Measurements from ENCODE around the gene ATG5. TPM values are rescaled to one million over a fixed set of nuclear protein-coding genes. Genes with fewer than 3 reads are reported as not detected.

The ATG5 gene
- total RNA-seq, 1 experiment from 2014 or later: 63.3 TPM

DNA sequence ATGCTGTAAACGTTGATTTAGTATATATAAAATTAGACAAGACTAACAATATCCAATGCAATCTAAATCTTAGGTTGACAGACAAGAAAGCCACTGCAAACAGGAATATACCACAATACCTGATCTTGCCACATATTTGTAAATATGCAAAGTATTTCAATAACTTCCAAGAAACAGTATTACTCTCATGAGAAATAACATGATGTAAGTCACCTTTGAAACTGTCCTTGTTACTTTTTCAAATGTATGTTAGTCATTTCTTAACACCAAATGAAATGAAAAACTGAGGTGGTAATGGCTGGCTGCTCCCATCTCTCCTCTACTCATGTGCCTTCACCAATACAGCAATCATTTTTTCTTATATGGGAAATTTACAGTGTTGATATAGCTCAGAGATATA lies 118.7 kb downstream of the ATG5 start:
- no peak for DNase-seq
- Histone ChIP-seq H3K79me2 (ENCODE audit: low read length) (peaks cover 72% of the 10 kb centered on the region), H2AFZ (ENCODE audit: low read length) (no peak overlapping the region), H3K27ac (ENCODE audit: low read length) (no peak overlapping the region), H3K4me3 (ENCODE audit: low read length) (no peak overlapping the region), H3K9ac (ENCODE audit: low read length) (no peak overlapping the region), H3K4me1 (ENCODE audit: low read length) (no peaks in the 10 kb centered on the region), H3K9me2 (replicated peaks; ENCODE audit: insufficient read depth, low read length) (no peaks in the 10 kb centered on the region), H3K27me3 (ENCODE audit: low read length) (no peaks in the 10 kb centered on the region), H3K4me2 (ENCODE audit: low read depth, low read length, poor library complexity, severe bottlenecking) (no peak overlapping the region), H3K36me3 (ENCODE audit: insufficient read depth, low read length) (peaks cover 8% of the 10 kb centered on the region; the same call in 1 of the 2 replicates), H4K20me1 (ENCODE audit: insufficient read depth, low read depth, low read length) (no peaks in the 10 kb centered on the region), H3K9me3 (ENCODE audit: low read length) (no peaks in the 10 kb centered on the region)

DNA sequence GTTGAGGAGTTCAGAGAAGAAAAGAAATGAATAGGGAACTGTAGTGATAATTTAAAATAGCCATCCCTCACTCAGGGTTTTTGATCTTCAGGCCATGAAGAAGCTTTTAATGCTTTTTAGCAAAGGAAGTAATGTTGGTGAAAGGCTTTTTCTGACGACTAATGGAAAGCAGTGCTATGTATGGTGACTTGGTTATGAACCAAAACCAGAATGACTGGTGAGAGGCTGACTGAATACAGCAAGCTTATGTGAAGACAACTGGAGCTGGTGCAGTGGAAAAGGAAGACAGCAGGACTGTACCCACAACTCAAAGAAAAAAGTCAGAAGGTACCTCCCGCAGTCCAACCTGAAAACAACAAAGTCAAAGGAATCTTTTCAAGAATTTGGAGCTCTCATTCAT lies 120.6 kb downstream of the ATG5 start:
- Histone ChIP-seq H3K36me3 (ENCODE audit: insufficient read depth, low read length) (peaks cover 15% of the 10 kb centered on the region; the same call in 1 of the 2 replicates), H3K9ac (ENCODE audit: low read length) (no peak overlapping the region), H3K27ac (ENCODE audit: low read length) (no peak overlapping the region), H3K79me2 (ENCODE audit: low read length) (peaks cover 65% of the 10 kb centered on the region), H3K4me1 (ENCODE audit: low read length) (no peaks in the 10 kb centered on the region), H3K4me2 (ENCODE audit: low read depth, low read length, poor library complexity, severe bottlenecking) (no peak overlapping the region), H2AFZ (ENCODE audit: low read length) (no peak overlapping the region), H3K4me3 (ENCODE audit: low read length) (no peak overlapping the region), H3K9me3 (ENCODE audit: low read length) (no peaks in the 10 kb centered on the region), H3K27me3 (ENCODE audit: low read length) (no peaks in the 10 kb centered on the region), H4K20me1 (ENCODE audit: insufficient read depth, low read depth, low read length) (no peaks in the 10 kb centered on the region), H3K9me2 (replicated peaks; ENCODE audit: insufficient read depth, low read length) (no peaks in the 10 kb centered on the region)
- no peak for DNase-seq

DNA sequence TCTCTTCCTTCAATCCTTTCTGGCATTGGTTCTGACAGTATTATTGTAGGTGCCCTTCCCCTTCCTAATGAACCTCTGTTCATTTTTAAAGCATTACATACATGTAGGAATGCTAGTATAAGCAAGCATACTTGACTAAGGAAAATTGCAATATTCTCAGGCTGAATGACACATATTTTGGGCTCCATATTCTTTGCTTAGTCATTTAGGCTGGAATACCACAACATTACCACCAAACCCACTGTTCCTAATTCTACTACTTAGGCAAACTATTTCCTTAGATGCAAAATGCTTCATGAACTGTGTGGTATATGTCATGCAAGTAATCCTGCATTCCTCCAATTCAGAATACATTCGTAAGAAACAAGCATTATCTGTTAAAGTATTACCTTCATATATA lies 125.6 kb downstream of the ATG5 start:
- DNase-seq: no peak
- Histone ChIP-seq H3K36me3 (ENCODE audit: insufficient read depth, low read length) (peaks cover 12% of the 10 kb centered on the region; the same call in 1 of the 2 replicates), H3K79me2 (ENCODE audit: low read length) (peaks cover 30% of the 10 kb centered on the region), H3K4me2 (ENCODE audit: low read depth, low read length, poor library complexity, severe bottlenecking) (no peak overlapping the region), H3K27ac (ENCODE audit: low read length) (no peak overlapping the region), H4K20me1 (ENCODE audit: insufficient read depth, low read depth, low read length) (no peaks in the 10 kb centered on the region), H3K9ac (ENCODE audit: low read length) (no peak overlapping the region), H3K4me3 (ENCODE audit: low read length) (no peak overlapping the region), H3K9me2 (replicated peaks; ENCODE audit: insufficient read depth, low read length) (no peaks in the 10 kb centered on the region), H3K4me1 (ENCODE audit: low read length) (no peaks in the 10 kb centered on the region), H3K9me3 (ENCODE audit: low read length) (no peaks in the 10 kb centered on the region), H2AFZ (ENCODE audit: low read length) (no peak overlapping the region), H3K27me3 (ENCODE audit: low read length) (no peaks in the 10 kb centered on the region)

DNA sequence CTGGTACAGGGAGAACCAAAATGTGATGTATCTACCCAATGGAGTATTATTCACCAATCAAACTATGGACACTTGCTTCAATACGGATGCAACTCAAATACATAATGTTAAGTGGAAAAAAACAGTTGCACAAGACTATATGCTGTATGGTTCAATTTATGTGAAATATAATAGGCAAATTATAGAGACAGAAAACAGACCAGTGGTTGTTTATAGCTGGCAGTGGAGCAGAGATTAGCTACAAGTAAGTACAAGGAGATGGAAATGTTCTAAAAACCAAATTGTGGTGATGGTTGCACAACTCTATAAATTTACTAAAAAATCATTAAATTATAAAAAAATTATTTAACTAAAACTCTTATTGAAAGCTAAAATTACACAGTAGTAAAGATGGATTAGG lies 126.2 kb downstream of the ATG5 start:
- Histone ChIP-seq H3K4me1 (ENCODE audit: low read length) (no peaks in the 10 kb centered on the region), H3K4me3 (ENCODE audit: low read length) (no peak overlapping the region), H3K9me3 (ENCODE audit: low read length) (no peaks in the 10 kb centered on the region), H3K27me3 (ENCODE audit: low read length) (no peaks in the 10 kb centered on the region), H3K36me3 (ENCODE audit: insufficient read depth, low read length) (peaks cover 12% of the 10 kb centered on the region; the same call in 1 of the 2 replicates), H4K20me1 (ENCODE audit: insufficient read depth, low read depth, low read length) (no peaks in the 10 kb centered on the region), H2AFZ (ENCODE audit: low read length) (no peak overlapping the region), H3K9ac (ENCODE audit: low read length) (no peak overlapping the region), H3K9me2 (replicated peaks; ENCODE audit: insufficient read depth, low read length) (no peaks in the 10 kb centered on the region), H3K27ac (ENCODE audit: low read length) (no peak overlapping the region), H3K4me2 (ENCODE audit: low read depth, low read length, poor library complexity, severe bottlenecking) (no peak overlapping the region), H3K79me2 (ENCODE audit: low read length) (peaks cover 25% of the 10 kb centered on the region)
- no peak for DNase-seq

DNA sequence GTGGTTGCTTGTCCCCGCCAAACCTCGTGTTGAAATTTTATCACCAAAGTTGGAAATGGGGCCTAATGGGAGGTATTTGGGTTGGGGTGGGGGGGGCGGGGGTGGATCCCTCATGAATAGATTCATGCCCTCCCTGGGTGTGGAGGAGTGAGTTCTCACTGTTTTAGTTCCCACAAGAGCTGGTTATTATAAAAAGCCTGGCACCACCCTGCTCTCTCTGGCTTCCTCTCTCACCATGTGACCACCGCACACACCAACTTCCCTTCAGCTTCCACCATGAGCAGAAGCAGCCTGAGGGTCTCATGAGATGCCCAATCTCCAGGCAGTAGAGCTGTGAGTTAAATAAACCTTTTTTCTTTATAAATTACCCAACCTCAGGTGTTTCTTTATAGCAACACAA lies 128.1 kb downstream of the ATG5 start:
- H3K36me3 ChIP-seq (ENCODE audit: insufficient read depth, low read length): peaks cover 18% of the 10 kb centered on the region
- peaks cover 14% of the 10 kb centered on the region; the same call in 1 of the 2 replicates for H3K79me2 ChIP-seq (ENCODE audit: low read length)
- no peak overlapping the region for H3K4me3 ChIP-seq (ENCODE audit: low read length)
- H3K27ac ChIP-seq (ENCODE audit: low read length): no peak overlapping the region
- H3K4me2 ChIP-seq (ENCODE audit: low read depth, low read length, poor library complexity, severe bottlenecking): no peak overlapping the region
- H3K9me2 ChIP-seq (replicated peaks; ENCODE audit: insufficient read depth, low read length): no peaks in the 10 kb centered on the region
- DNase-seq: no peak
- H3K9ac ChIP-seq (ENCODE audit: low read length): no peak overlapping the region
- no peak overlapping the region for H2AFZ ChIP-seq (ENCODE audit: low read length)
- H3K4me1 ChIP-seq (ENCODE audit: low read length): no peaks in the 10 kb centered on the region
- H3K27me3 ChIP-seq (ENCODE audit: low read length): no peaks in the 10 kb centered on the region
- no peaks in the 10 kb centered on the region for H4K20me1 ChIP-seq (ENCODE audit: insufficient read depth, low read depth, low read length)
- no peaks in the 10 kb centered on the region for H3K9me3 ChIP-seq (ENCODE audit: low read length)

DNA sequence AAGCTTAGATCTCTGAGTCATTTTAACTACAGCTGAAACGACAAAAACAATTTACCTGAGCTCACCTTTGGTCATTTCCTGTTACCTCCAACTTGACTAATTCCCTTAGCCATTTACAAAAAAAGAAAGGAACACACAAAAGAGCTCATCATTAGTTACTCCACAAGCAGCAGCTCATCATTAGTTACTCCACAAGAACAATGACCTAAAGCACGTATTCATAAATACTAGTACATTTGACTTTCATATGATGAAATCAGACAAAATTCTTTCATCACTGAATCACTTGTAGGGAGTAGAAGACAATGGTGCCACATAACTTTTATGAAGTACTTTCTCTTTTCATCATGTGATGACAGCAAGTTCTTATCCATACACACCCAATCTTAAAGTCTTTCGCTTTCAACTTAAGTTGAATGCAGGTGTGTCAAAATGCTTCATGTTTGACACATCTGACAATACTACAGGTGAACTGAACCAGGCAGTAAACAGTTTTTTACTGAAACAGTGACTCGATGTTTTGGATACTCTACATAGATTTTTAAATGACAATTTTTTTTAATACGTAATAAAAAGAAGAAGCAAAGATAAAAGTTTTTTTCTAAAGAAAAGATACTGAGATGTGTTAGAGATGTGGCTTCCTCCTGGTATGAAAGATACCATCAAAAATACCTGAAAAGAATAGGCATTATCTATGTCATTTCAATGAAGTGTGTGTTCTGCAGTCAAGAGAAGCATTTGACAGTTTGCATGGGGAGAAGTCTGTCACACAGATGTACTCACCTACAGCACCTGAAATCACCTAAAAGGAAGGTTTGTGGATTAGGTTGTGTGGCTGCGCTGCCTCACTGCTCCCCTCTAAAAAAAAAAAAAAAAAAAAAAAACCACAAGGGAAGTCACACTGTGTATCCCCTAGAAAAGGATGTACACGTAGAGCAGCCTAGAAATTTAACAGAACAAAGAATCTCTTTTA lies 130.3 kb downstream of the ATG5 start:
- Histone ChIP-seq H3K4me1 (ENCODE audit: low read length) (no peaks in the 10 kb centered on the region), H3K4me2 (ENCODE audit: low read depth, low read length, poor library complexity, severe bottlenecking) (no peak overlapping the region), H3K9me3 (ENCODE audit: low read length) (no peaks in the 10 kb centered on the region), H3K9ac (ENCODE audit: low read length) (no peak overlapping the region), H3K9me2 (replicated peaks; ENCODE audit: insufficient read depth, low read length) (no peaks in the 10 kb centered on the region), H3K27me3 (ENCODE audit: low read length) (no peaks in the 10 kb centered on the region), H3K36me3 (ENCODE audit: insufficient read depth, low read length) (peaks cover 6% of the 10 kb centered on the region), H3K27ac (ENCODE audit: low read length) (no peak overlapping the region), H3K79me2 (ENCODE audit: low read length) (0 out of 2 replicates have a peak, but pooled peaks cover 7% of the 10 kb centered on the region), H2AFZ (ENCODE audit: low read length) (no peak overlapping the region), H3K4me3 (ENCODE audit: low read length) (no peak overlapping the region), H4K20me1 (ENCODE audit: insufficient read depth, low read depth, low read length) (no peaks in the 10 kb centered on the region)
- DNase-seq: no peak

DNA sequence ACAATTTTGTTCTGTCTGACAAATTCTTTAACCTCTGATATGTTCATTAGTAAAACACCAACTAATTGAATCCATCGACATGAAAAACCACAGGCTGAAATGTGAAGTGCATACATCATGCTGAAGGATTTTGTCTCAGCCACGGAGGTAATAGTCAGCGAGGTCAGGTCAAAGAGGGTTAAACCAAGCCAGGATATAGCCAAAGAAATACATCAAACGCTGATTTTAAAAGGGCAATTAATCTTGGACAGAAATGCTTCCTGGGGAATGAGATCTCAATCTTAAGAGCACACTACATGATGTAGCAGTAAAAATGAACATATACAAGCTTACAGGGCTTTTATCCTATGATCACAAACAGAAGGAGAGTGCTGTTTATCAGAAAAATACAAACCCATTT lies 132.7 kb downstream of the ATG5 start:
- Histone ChIP-seq H3K27ac (ENCODE audit: low read length) (no peak overlapping the region), H3K4me1 (ENCODE audit: low read length) (peaks cover 8% of the 10 kb centered on the region), H3K36me3 (ENCODE audit: insufficient read depth, low read length) (peaks cover 6% of the 10 kb centered on the region), H3K27me3 (ENCODE audit: low read length) (no peaks in the 10 kb centered on the region), H3K4me2 (ENCODE audit: low read depth, low read length, poor library complexity, severe bottlenecking) (no peak overlapping the region), H4K20me1 (ENCODE audit: insufficient read depth, low read depth, low read length) (no peaks in the 10 kb centered on the region), H3K79me2 (ENCODE audit: low read length) (0 out of 2 replicates have a peak, but pooled peaks cover 4% of the 10 kb centered on the region), H2AFZ (ENCODE audit: low read length) (no peak overlapping the region), H3K9me2 (replicated peaks; ENCODE audit: insufficient read depth, low read length) (no peaks in the 10 kb centered on the region), H3K9me3 (ENCODE audit: low read length) (no peaks in the 10 kb centered on the region), H3K9ac (ENCODE audit: low read length) (no peak overlapping the region), H3K4me3 (ENCODE audit: low read length) (no peak overlapping the region)
- no peak for DNase-seq

DNA sequence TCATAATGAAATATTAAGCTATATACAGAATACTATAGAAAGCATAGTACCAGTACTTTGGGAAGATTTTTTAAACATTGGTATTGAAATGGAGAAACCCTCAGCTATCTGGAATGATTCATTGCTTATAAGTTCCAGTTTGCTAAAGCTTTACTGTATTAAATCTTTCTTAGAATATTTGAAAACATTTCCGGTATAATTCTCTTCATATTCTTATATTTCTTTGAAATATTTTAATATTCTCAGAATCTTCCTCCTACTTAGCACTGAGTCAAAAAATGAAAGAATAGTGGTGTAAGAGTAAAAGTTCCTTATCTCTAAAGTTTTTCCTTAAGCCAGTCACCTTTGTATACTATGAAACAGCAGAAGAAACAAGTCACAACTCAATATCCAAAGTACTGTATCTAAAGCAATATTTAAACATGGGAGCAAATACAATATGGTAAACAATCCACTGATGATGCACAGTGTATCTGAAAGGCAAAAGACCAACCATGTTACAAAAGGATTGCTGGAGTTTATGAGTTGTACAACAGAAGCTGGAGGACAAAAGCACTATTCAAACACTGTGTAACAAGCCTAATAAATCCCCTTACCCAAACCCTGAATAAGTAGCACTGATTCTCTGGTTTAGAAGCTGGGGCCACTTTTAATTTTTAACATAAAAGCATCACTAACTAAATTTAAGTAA lies 137.3 kb downstream of the ATG5 start:
- no peaks in the 10 kb centered on the region for H3K79me2 ChIP-seq (ENCODE audit: low read length)
- no peak overlapping the region for H3K4me2 ChIP-seq (ENCODE audit: low read depth, low read length, poor library complexity, severe bottlenecking)
- peaks cover 14% of the 10 kb centered on the region for H3K36me3 ChIP-seq (ENCODE audit: insufficient read depth, low read length)
- H3K9me2 ChIP-seq (replicated peaks; ENCODE audit: insufficient read depth, low read length): no peaks in the 10 kb centered on the region
- H3K9ac ChIP-seq (ENCODE audit: low read length): no peak overlapping the region
- no peak overlapping the region for H3K27ac ChIP-seq (ENCODE audit: low read length)
- no peak overlapping the region for H2AFZ ChIP-seq (ENCODE audit: low read length)
- H3K27me3 ChIP-seq (ENCODE audit: low read length): no peaks in the 10 kb centered on the region
- no peaks in the 10 kb centered on the region for H3K9me3 ChIP-seq (ENCODE audit: low read length)
- no peaks in the 10 kb centered on the region for H4K20me1 ChIP-seq (ENCODE audit: insufficient read depth, low read depth, low read length)
- H3K4me1 ChIP-seq (ENCODE audit: low read length): peaks cover 32% of the 10 kb centered on the region
- H3K4me3 ChIP-seq (ENCODE audit: low read length): no peak overlapping the region
- DNase-seq: no peak
